Activated CD4-positive, alpha-beta T cell treated with anti-CD3 and anti-CD28 coated beads for 4 hours (primary cell): ENCODE measurements around the gene KRTAP9-1.
"Not testable (repeated sequence)": the region's sequence is repeated elsewhere in the genome, so short reads cannot be mapped to it uniquely, and the experiment has no call there.

ENCODE experiments used
- DNase-seq, 2 donors: peaks; one replicate each; pipeline ENCODE4 v3.0.0-alpha.2; 2020

Gene KRTAP9-1

GRCh38 chr17:41189837-41190318 lies at the start of gene KRTAP9-1:
TSS of gene KRTAP9-1 (plus strand) at chr17:41189887. CDS start at chr17:41189887, 0 bp downstream.
- DNase-seq, result not testable (repeated sequence)

DNA sequence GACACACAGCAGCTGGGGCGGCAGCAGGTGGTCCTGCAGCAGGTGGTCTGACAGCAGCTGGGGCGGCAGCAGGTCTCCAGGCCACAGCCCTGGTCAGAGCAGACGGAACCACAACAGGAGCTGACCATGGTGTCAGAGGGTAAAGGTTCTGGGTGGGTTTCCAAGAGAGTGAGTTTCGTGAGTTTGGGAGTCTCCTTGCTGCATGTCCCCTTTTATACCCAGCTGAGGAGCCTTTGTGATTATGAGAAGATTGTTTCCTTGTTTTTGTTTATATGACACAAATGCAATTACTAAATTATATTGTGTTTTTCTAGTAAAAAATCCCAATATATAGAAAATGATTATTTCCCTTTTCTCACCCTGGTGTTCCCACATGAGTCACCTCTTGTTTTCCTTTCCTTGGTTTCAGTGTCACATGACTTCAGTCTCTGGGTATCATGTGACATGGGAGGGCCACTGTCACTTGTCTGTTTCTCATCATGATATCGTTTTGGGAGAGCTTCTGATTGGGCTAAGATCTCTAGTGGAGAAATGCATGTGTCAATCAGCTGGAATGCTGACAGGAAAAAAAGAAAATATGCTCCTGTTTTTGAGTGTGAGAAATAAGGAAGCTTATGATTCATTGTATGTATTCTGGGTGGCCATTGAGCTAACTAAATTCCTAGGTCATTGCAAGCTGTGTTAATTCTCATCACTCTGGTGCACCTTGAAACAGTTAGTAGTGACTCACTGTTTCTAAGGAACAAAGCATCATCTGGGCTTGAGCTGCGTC lies 49.1 kb upstream of the KRTAP9-1 start, which contains the start of gene KRTAP4-6:
TSS of gene KRTAP4-6 (minus strand) at position 185 of the 772 bp plus-strand sequence. CDS start at position 128, 57 bp downstream.
- no peak for DNase-seq

DNA sequence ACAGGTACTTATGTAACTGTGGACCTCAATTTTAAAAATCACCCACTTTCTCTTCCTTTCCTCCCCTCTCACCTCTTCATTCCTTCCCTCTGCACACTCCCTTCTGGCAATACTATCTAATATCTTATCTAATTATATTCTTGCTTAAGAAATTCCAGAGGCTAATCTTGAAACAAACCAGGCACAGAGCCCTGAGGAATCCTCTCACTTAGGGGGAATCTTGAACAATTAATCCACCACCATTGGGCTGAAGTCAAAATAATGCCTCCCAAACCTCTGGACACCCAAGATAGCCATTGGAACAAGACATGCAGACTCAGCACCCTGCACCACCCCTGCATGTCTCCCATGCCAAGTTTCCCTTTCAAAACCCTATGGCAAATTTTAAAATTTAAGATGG lies 48.3 kb upstream of the KRTAP9-1 start:
- no peak for DNase-seq

GRCh38 chr17:41144846-41145245 lies 44.8 kb upstream of the KRTAP9-1 start:
- no peak for DNase-seq

DNA sequence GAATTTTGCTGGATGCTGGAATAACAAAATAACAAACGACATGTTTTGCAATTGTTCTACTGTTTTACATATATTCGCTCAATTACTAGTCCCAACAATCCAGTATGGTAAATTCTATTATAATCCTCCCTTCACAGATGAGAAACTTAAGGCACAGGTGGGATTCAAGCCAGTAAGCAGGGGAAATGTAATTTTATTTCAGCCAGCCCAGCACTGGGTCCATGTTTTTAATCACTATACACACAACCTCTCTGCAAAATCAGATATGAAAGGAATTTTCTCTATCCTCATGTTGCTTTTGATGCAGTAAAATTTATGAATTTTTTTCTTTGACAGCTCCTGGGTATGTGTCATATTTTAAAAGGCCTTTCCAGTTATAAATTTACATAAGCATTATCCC lies 44.4 kb upstream of the KRTAP9-1 start:
- no peak for DNase-seq

- no peak for DNase-seq
Measured at GRCh38 chr17:41147531-41148204, 42.0 kb upstream of the KRTAP9-1 start.

GRCh38 chr17:41148971-41149651 lies 40.6 kb upstream of the KRTAP9-1 start:
- DNase-seq, result not testable (repeated sequence)

DNA sequence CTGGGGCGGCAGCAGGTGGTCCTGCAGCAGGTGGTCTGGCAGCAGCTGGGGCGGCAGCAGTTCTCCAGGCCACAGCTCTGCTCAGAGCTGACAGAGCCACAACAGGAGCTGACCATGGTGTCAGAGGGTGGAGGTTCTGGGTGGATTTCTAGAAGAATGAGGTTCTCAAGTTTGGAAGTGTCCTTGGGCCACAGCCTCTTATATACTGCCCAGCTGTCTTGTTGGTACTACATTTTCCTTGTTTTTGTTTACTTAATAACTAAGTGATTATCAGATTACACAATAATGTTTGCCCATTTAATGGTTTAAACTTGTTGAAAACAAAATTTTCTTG lies 40.1 kb upstream of the KRTAP9-1 start, which contains the start of gene KRTAP4-5:
TSS of gene KRTAP4-5 (minus strand) at position 174 of the 334 bp plus-strand sequence. CDS start at position 116, 58 bp downstream.
- no peak for DNase-seq

- DNase-seq, result no peak
Measured at GRCh38 chr17:41150026-41150425, 39.7 kb upstream of the KRTAP9-1 start.

GRCh38 chr17:41151525-41151924 lies 38.2 kb upstream of the KRTAP9-1 start:
- no peak for DNase-seq

DNA sequence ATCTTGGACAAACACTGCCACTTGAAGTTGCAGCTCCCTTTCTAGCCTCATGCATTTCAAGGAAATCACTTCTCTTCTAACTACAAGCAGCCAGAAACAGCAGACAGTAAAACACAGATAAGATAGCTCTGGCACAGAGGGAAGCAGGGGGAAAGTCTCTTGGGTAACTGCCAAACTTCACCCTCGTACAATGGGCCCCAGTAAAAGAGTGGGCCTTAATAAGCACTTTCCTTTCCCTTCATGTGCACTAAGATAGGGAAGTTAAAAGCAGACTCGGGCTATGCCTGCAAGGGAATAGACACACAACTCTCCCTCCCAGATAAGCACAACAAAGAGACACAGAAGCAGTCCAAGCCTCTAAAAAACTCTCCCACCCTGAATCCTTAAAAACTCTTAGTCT lies 35.8 kb upstream of the KRTAP9-1 start:
- no peak for DNase-seq

DNA sequence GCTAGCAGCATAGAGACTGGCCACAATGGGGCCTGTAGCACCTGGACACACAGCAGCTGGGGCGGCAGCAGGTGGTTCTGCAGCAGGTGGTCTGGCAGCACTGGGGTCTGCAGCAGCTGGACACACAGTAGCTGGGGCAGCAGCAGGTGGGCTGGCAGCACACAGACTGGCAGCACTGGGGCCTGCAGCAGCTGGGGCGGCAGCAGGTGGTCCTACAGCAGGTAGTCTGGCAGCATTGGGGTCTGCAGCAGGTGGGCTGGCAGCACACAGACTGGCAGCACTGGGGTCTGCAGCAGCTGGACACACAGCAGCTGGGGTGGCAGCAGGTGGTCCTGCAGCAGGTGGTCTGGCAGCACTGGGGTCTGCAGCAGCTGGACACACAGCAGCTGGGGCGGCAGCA lies 29.5 kb upstream of the KRTAP9-1 start:
- DNase-seq, result not testable (repeated sequence)

- DNase-seq, result no peak
Measured at GRCh38 chr17:41160648-41161047, 29.0 kb upstream of the KRTAP9-1 start, which contains the start of gene KRTAP4-4. TSS of gene KRTAP4-4 (minus strand) at chr17:41160748. CDS start at chr17:41160691, 57 bp downstream.

DNA sequence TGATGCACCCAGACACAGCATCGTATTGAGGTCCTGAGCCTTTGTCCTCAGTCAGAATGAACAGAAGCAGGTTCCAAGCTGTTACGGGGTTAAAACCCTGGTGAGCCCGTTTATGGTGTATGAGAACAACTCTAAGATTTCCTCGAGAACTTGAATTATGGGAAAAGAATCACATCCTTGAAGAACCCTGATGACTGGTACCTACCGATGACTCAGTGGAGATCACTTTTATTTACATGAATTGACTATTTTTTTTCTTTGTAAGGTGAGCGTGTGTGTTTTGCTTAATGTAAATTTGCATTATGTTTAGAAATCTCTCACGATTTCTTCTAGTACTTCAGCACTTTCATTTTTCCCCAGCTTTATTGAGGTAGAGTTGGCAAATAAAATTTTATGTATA lies 25.9 kb upstream of the KRTAP9-1 start:
- no peak for DNase-seq

DNA sequence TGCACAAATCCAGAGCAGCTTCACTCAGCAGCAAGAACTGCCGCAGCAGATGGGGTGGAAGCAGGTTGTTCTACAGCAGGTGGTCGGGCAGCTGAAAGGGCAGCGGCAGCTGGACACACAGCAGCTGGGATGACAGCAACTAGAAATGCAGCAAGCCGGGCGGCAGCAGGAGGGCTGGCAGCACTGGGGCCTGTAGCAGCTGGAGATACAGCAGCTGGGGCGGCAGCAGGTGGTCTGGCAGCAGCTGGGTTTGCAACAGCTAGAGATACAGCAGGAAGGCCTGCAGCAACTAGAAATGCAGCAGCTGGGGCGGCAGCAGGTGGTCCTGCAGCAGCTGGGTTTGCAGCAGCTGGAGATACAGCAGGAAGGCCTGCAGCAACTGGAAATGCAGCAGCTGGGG lies 22.1 kb upstream of the KRTAP9-1 start:
- DNase-seq, result no peak

- no peak for DNase-seq
Measured at GRCh38 chr17:41168121-41168520, 21.6 kb upstream of the KRTAP9-1 start, which contains the start of gene KRTAP4-3. TSS of gene KRTAP4-3 (minus strand) at chr17:41168221. CDS start at chr17:41168172, 49 bp downstream.

DNA sequence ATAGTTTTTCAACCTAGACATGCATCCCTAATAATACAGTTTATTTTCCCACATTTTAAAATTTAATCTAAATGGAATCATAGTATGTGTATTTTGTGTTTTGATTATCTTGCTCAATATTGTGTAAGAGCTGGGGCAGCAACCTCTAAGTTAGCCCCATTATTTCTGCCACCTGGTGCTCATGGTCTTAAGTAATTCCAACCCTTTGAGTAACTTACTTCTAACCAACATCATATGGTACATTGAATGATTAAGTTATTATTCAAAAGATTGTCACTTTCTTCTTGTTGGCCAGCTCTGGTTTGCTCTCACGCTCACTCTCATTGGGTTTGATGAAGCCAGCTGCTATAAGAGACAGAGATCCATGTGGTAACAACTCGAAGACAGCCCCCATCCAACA lies 17.8 kb upstream of the KRTAP9-1 start:
- DNase-seq, result no peak

DNA sequence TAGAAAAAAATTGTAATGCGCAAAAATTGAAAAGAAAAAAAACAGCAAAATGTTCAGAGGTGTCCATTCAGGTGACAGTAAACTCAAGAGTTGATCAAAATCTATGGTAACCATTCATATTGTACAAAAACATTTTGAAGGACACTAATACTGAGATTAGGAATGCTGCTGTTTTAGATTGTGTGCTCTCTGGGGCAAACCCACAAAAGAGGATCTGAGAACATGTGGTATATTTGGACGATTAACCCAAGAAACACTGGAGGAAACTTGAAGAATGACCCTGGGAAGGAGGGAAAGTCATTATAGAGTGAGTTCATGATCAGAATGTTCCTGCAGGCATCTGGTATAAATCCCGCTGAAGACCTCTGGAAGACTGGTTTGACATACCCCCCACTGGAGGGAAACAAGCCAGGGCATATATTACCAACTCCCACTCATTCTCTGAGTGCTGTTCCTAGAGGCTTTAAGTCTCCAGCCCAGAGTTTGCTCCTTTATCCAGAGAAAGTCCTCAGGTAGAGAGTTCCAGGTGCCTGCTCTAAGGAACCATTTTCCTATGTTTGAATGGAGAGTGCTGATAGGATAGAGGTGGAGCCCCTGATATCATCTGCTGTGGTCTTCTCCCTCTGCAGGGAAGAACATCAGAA lies 12.8 kb upstream of the KRTAP9-1 start:
- no peak for DNase-seq

DNA sequence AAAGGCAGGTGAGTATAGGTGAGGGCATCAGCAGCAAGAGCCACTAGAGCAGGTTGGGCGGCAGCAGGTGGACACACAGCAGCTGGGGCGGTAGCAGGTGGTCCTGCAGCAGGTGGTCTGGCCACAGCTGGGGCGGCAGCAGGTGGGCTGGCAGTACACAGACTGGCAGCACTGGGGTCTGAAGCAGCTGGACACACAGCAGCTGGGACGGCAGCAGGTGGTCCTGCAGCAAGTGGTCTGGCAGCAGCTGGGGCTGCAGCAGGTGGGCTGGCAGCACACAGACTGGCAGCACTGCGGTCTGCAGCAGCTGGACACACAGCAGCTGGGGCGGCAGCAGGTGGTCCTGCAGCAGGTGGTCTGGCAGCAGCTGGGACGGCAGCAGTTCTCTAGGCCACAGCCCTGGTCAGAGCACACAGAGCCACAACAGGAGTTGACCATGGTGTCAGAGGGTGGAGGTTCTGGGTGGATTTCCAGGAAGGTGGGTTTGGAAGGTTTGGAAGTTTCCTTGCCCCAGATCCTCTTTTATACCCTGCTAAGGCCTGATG lies 11.9 kb upstream of the KRTAP9-1 start, which contains the start of gene KRTAP4-2:
TSS of gene KRTAP4-2 (minus strand) at position 495 of the 545 bp plus-strand sequence. CDS start at position 438, 57 bp downstream.
- DNase-seq, result no peak

DNA sequence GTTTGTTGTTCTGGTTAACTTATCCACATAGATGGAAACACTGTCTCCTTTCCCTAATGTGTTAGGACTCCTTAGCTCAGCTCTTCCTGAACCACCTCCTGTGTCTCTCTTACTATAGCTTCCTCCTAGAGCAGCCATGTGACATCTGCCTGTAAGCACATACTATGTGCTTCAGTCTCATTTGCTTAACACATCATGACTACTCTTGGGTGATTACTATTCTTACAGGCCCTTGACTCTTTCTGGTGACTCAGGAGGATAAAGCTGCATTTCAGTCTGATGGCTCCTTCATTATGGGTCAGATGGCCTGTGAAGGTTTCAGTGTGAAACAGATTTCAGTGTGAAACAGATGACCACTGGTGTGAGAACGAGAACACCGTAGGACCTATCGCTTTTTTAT lies 11.3 kb upstream of the KRTAP9-1 start:
- no peak for DNase-seq

- DNase-seq, result no peak
Measured at GRCh38 chr17:41178843-41179616, 10.7 kb upstream of the KRTAP9-1 start.
